GM10847 (cell line): ENCODE data around the gene PPDPF.

Source experiments
- POLR2A ChIP-seq: IDR thresholded peaks from 2 replicates; pipeline ENCODE4 v1.6.1; 2011; ENCODE audit not compliant: insufficient read length; ENCODE audit errors: extremely low read depth

The PPDPF gene

DNA sequence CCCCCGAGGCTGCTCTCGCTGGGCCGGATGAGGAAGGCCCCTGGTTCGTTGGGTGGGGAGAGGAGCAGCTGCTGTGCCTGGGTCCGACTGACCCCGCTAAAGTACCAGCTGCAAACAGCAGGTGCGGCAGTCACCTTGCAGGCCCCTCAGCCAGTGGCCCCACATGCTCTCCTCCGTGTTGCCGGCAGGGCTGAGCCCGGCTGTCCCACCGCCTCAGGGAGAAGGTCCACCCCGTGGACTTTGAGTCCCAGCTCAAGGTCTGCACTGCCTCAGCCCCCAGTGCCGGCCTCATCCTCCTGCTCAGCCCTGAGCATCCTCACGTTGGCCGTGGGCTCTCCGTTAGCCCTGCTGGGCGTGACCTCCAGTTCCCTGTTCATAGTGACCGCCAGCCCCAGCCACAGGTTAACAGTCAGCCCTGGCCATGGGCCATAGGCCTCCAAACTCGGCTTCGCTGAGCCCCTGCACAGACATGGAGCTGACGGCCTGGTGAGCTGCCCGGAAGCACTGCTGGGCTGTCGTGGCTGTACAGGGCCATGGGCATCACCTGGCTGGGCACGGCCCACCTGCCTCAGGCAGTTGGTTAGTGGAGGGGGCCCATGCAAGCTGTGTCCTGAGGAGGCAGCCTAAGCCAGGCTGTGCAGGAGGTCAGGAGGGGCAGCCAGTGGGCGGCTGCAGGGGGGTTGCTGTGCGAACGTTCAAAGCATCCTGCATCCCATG is 23.8 kb downstream of the PPDPF start:
- no peak for TF ChIP-seq POLR2A

DNA sequence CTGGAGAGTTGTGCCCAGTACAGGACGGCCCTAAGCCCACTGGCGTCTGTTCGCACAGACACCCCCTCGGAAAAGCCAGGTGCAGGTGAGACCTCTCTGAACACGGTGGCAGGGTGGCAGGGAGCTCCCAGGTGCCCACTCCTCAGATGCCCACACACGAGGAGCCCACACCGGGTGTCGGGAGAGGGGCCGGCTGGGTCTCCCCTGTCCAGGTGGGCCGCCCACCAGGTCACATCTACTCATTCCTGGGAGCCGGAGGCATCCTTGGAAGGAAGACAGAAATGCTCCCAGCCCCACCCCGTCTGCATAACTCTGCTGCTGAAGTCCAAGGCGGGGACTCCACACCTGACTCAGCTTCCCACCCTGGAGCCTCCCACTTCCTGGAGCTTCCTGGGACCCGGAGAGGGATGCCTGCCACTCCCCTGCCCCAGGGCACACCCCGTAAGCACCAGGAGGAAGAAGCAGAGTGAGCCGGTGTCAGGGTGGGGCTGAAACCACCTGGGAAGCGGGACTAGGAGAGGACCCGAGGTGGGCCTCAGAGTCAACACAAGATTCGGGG is 24.5 kb downstream of the PPDPF start:
- TF ChIP-seq POLR2A = no peak

DNA sequence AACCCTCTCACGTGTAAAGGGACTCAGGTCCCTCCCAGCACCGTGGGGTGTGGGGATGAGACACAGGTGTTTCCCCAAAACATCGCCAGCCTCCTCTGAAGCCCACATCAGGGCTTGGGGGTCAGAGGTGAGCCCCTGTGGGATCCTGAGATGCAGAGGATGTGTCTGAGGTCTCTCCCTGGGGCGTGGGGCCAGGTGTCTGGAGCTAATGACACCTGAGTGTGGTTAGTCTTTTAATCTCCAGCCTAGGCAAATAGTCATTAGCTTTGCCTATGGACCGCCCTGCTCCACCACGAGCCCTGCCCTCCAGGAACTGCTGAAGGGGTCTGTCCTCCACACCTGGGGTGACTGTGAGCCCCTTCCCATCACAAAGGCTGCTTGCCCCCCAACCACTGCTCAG is 25.2 kb downstream of the PPDPF start:
- TF ChIP-seq POLR2A = no peak

DNA sequence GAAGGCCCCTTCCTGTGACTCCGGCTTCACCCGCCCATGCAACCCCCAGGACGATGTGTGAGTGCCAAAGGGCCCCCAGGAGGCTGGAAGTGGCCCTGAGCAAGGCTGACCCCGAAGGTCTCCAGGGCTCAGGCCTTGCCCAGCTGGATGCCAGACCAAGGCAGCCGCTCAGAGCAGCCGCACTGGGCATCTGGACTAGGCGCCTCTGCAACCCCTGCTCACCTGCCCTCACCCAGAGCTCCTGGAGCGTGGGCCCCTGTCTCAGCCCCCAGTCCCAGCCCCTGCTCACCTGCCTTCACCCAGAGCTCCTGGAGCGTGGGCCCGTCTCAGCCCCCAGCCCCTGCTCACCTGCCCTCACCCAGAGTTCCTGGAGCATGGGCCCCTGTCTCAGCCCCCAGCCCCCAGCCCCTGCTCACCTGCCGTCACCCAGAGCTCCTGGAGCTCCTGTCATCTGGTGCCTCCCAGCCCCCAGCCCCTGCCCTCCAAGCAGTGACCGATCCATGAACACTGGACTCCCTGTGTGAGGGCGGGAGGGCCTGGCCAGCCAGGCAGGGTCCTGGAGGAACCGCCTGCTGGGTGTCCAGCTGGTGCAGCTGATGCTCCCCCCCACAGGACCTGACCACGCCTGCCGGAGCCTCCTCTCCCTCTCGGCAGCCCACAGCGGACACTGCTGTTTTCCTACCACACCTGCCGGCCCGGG is 25.8 kb downstream of the PPDPF start:
- TF ChIP-seq POLR2A = no peak

DNA sequence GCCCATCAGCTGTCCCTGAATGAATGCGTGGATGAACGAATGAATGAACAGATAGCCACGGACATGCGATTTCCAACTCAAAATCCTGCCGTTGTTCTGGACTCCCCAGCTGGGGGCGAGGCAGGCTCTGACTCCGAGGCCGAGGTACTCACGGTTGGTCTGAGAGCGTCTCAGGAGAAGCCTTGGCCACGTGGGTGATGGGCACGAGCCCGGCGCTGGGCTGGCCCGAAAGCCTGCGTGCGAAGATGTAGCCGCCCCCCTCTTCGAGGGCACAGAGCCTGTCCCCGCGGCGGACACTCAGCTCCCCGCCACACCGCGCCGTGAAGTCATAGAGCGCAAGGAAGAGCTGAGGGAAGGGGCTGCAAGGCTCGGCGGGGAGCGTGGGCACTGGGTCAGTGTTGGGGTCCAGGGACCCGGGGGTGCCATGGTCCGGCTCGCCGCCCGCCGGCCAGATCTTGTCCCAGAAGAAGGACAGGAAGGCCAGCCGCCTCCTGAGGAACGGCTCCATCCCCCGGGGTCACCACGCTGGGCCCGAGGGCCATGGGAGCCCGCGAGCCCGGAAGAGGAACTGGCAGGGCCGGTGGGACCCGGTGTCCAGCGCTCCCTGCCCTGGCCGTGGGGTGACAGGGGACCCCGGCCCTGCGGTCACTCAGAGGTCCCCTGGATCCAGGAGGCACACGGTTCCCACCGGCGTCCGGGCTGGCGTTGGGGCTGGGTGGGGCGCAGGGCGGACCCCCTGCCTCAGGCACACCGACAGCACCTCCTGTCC is 26.6 kb downstream of the PPDPF start:
- TF ChIP-seq POLR2A = no peak

DNA sequence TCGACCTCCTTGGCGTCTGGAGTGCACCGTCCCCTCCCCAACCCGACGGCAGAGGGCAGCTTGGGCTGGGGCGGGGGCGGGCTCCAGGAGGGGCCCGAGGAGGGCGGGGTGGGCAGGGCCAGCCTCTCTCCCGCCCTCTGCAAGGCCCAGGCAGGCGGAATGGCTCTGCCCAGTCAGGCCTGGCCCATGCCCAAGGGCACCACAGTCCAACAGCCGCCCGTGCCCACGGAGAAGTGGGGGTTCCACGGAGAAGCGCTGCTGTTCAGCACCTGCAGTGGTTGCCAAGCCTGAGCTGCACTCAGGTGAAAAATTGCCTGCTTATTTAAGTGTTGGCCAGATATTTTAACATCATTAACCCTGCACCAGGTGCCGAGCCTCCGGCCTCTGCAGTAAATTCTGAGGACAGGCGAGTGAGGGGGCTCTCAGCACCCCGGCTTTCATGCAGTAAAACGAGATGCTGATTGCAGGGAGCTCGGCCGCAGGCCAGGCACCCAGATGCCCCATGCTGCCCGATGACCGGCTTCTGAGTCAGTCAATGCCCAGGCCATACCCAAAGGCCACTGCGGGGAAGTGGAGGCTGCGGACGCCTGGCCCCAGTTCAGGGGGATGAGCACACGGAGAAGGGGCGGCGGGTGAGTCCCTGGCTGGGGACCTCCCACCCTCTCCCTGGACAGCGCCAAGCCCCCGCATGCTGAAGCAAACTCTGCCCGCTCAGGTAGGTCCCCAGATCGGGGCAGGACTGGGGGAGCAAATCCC is 27.3 kb downstream of the PPDPF start, which contains the start of gene SRMS:
TSS of gene SRMS (minus strand) at position 25 of the 756 bp plus-strand sequence. CDS start 286 bp downstream, outside the sequence.
- TF ChIP-seq POLR2A = no peak

DNA sequence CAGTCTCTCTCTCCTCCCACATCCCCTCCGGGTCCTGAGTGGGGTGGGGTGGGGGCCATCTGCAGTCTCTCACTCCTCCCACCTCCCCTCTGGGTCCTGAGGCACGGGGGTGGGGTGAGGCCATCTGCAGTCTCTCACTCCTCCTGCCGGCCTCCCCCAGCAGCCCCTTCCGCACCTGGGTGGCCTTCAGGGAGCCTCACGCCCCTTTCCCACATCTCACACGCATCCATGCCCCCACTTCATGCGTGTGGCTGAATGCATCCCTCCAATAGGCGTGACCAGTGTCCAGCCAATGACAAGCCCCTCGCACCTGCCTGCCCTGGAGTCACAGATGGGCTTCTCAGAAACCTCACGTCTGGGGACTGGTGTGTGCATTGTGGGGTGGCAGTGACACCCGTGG is 28.0 kb downstream of the PPDPF start:
- TF ChIP-seq POLR2A = no peak

DNA sequence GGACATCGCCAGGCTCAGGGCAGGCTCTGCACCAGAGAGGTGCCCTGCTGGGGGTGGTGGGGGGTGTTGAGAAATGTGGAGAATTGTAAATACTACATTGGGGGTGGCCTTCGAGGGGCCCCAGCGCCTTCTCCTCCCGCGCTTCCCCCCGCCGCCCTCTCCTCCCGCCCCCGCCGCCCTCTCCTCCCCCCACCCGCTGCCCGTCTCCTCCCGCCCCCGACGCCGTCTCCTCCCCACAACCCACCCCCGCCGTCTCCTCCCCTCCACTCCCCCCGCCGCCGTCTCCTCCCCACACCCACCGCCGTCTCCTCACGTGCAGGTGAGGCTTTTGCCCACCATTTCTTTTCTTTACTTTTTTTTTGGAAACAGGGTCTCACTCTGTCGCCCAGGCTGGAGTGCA is 28.5 kb downstream of the PPDPF start:
- TF ChIP-seq POLR2A = no peak

DNA sequence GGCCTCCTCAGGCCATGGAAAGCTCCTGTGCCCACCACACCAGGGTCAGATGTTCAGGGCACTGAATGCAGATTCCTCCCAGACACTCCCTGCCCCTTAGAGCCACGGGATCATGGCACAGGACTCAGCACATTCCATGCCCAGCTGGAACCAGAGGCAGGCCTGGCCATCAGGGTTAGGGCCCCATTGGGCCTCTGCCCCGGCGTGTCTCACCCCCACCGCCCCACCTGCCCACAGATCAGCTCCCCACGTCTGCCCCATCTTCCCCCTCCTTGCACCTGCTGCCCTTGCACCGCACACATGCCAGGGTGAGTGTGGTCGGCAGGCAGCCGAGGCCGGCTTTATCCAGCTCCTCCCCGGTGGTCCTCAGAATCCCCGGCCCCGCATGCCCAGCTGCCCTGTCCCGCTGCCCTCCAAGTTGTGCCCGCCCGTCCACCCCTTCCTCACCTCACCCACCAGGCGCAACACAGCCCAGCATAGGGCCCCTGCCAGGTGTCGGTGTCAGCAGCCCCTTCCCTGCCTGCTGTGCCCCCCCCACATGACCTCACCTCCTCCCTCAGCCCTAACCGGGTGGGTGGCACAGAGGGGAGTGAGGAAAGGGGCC is 29.2 kb downstream of the PPDPF start:
- no peak for TF ChIP-seq POLR2A

DNA sequence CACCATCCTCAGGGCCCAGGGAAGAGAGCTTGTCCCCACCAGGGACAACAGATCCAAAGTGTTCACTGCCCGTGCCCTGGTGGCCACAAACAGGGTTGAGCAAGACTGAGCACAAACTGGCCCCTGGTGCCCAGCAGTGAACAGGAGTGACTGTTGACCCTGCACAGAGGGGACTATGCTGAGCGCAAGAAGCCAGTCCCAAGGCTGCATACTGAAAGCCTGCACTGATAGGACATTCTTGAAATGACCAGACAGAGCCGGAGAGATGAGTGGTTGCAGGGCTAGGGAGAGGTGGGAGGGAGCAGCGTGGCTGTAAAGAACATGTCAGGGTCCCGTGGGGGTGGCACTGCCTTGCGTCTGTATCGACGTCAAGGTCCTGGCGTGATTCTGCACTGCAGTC is 30.5 kb downstream of the PPDPF start:
- no peak for TF ChIP-seq POLR2A

DNA sequence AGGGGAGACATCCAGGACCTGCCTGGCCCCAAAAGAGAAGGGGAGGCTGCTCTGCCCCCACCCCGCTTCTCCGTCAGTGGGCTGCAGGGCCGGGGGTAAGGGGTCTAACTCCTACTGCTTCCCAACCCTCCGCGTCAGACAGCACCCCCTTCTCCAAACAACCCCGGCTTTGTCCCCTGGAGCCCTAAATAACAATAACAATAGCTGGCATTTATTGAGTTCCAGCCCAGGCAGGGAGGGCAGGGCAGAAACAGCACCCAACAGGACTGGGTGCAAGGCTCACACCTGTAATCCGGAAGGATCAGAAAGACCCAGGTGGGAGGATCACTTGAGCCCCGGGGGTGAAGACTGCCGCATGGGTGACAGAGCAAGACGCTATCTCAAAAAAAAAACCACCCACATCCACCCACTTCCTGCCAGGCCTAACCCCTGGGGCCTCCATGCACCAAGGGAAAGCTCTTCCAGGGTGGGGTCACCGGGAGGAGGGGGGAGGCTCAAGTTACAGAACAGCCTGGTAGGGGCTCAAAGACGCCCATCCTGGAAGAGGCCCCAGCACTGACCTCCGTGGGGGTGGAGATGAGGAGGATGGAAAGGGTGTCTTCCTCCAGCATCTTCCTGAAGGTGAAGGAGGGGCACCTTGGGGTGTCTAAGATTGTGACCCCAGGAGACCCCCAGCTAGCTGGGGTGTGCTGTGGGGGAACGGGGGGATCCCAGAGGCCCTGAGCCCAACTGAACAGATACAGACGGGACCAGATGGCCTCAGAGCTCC is 32.1 kb downstream of the PPDPF start:
- TF ChIP-seq POLR2A = no peak

DNA sequence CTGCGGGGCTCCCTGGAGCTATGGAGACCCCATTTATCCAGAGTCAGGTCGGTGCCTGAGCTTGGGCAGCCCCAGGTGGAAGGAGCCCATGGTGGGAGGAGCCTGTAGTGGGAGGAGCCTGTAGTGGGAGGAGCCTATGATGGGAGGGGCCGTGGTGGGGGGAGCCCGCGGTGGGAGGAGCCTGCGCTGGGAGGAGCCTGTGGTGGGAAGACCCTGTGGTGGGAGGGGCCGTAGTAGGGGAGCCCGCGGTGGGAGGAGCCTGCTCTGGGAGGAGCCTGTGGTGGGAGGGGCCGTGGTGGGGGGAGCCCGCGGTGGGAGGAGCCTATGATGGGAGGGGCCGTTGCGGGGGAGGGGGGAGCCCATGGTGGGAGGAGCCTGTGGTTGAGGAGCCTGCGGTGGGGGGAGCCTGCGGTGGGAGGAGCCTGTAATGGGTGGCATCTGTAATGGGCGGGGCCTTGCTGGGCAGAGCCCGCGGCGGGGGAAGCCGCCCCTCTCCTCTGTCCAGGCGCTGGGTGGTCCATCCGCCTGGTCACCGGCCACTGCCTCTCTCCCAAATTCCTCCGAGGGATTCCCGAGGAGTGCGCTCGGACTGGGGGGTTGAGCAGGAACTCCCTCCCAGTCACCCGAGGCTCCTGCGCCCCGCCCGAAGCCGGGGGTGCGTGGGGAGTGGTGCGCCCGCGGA is 32.8 kb downstream of the PPDPF start:
- TF ChIP-seq POLR2A = no peak

DNA sequence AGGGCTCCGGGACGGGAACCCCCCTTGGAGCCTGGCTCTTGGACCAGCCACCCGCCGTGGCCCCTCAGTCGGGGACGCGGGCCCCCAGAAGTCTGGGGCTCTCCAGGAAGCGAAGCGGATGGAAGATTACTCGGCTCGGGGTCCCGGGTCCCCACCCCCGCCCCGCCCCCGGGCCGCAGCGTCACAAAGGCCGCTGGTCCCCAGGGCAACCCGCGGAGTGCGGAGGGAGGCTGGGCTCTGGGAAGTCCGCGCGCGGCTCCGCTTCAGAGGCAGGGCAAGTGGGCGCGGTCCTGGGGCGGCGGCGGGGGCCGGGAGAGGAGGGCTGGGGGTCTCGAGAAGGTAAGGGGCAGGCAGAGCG is 33.3 kb downstream of the PPDPF start, which contains the start of gene FNDC11:
TSS of gene FNDC11 (plus strand) at position 227 of the 358 bp plus-strand sequence. CDS start 1,505 bp downstream, outside the sequence.
- no peak for TF ChIP-seq POLR2A
